Neural cell (in vitro differentiated cells): Measurements from ENCODE around the gene CIAPIN1.

ENCODE experiments used
- EP300 ChIP-seq: fragments of 450-650 bp; conservative IDR thresholded peaks from 2 replicates; pipeline ENCODE4 v1.6.1; 2014; ENCODE audit warnings: antibody characterized with exemption, mild to moderate bottlenecking, moderate library complexity; ENCODE audit not compliant: poor library complexity, severe bottlenecking
- EZH2 ChIP-seq: fragments of 200-600, 300-800 bp; shearing (Covaris generic), sonication (generic); IDR thresholded peaks from 2 replicates; pipeline ENCODE4 v1.6.1; 2014; ENCODE audit warnings: antibody characterized with exemption, low read length, borderline replicate concordance, mild to moderate bottlenecking; ENCODE audit not compliant: insufficient read depth, poor library complexity, severe bottlenecking
- POLR2AphosphoS5 ChIP-seq: IDR thresholded peaks from 2 replicates; pipeline ENCODE4 v1.6.1; 2012
- RAD21 ChIP-seq: fragments of 450-650 bp; conservative IDR thresholded peaks from 2 replicates; pipeline ENCODE4 v1.6.1; 2014; ENCODE audit warnings: antibody characterized with exemption, mild to moderate bottlenecking, moderate library complexity
- SMC3 ChIP-seq: fragments of 450-650 bp; conservative IDR thresholded peaks from 2 replicates; pipeline ENCODE4 v1.6.1; 2014; ENCODE audit warnings: antibody characterized with exemption, mild to moderate bottlenecking, moderate library complexity; ENCODE audit not compliant: poor library complexity
- TAF1 ChIP-seq: IDR thresholded peaks from 2 replicates; pipeline ENCODE4 v1.6.1; 2012; ENCODE audit warnings: low read depth
- TF ChIP-seq, protein P1 (sequence below): fragments of 450-650 bp; IDR thresholded peaks from 2 replicates; pipeline ENCODE4 v1.5.1; 2014; ENCODE audit warnings: antibody characterized with exemption, mild to moderate bottlenecking, moderate library complexity; ENCODE audit not compliant: poor library complexity, severe bottlenecking
- TF ChIP-seq, protein P2 (sequence below): IDR thresholded peaks from 2 replicates; pipeline ENCODE4 v1.6.1; 2012; ENCODE audit warnings: borderline replicate concordance

DNA sequence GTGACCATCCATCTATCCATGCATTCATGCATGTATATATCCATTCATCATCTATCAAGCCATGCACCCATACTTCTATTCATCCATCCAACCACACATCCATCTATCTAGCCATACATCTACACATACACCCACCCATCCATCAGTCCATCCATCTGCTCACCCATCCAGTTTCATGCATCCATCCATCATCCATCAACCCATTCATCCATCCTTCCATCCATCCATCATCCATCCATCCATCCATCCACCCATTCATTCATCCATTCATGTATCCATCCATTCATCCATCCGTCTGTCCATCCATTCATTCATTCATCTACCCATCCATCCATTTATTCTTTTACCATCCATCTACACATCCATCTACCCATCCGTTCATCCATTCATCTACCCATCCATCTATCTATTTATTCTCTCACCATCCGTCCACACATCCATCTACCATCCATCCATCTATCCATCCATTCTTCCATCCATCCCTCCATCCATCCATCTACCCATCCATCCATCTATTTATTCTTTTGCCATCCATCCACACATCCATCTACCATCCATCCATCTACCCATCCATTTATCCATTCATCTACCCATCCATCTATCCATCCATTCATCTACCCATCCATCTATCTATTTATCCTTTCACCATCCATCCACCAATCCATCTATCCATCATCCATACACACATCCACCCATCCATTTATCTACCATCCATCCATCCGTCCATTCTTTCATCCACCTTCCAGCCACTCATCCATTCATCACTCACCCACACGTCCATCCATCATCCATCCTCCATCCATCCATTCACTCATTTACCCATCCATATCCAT lies 39.4 kb downstream of the CIAPIN1 start:
- TF ChIP-seq, protein P1, sequence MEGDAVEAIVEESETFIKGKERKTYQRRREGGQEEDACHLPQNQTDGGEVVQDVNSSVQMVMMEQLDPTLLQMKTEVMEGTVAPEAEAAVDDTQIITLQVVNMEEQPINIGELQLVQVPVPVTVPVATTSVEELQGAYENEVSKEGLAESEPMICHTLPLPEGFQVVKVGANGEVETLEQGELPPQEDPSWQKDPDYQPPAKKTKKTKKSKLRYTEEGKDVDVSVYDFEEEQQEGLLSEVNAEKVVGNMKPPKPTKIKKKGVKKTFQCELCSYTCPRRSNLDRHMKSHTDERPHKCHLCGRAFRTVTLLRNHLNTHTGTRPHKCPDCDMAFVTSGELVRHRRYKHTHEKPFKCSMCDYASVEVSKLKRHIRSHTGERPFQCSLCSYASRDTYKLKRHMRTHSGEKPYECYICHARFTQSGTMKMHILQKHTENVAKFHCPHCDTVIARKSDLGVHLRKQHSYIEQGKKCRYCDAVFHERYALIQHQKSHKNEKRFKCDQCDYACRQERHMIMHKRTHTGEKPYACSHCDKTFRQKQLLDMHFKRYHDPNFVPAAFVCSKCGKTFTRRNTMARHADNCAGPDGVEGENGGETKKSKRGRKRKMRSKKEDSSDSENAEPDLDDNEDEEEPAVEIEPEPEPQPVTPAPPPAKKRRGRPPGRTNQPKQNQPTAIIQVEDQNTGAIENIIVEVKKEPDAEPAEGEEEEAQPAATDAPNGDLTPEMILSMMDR, result no peak
- TF ChIP-seq SMC3 (no peak), EP300 (no peak), POLR2AphosphoS5 (no peak), EZH2 (no peak), TAF1 (no peak), RAD21 (no peak)
- TF ChIP-seq, protein P2, sequence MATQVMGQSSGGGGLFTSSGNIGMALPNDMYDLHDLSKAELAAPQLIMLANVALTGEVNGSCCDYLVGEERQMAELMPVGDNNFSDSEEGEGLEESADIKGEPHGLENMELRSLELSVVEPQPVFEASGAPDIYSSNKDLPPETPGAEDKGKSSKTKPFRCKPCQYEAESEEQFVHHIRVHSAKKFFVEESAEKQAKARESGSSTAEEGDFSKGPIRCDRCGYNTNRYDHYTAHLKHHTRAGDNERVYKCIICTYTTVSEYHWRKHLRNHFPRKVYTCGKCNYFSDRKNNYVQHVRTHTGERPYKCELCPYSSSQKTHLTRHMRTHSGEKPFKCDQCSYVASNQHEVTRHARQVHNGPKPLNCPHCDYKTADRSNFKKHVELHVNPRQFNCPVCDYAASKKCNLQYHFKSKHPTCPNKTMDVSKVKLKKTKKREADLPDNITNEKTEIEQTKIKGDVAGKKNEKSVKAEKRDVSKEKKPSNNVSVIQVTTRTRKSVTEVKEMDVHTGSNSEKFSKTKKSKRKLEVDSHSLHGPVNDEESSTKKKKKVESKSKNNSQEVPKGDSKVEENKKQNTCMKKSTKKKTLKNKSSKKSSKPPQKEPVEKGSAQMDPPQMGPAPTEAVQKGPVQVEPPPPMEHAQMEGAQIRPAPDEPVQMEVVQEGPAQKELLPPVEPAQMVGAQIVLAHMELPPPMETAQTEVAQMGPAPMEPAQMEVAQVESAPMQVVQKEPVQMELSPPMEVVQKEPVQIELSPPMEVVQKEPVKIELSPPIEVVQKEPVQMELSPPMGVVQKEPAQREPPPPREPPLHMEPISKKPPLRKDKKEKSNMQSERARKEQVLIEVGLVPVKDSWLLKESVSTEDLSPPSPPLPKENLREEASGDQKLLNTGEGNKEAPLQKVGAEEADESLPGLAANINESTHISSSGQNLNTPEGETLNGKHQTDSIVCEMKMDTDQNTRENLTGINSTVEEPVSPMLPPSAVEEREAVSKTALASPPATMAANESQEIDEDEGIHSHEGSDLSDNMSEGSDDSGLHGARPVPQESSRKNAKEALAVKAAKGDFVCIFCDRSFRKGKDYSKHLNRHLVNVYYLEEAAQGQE, result no peak
